NCI-H1417 (cell line): Measurements from ENCODE around the gene RAD51B.
"Not testable (repeated sequence)": the region's sequence is repeated elsewhere in the genome, so short reads cannot be mapped to it uniquely, and the experiment has no call there.

Experiments
- DNase-seq, 3 experiments: peaks; one replicate each; lab custom pipeline; 2025; lab: John Stamatoyannopoulos, UW

Gene RAD51B

GRCh38 chr14:68297039-68297438 is 477.5 kb downstream of the RAD51B start:
- no peak for DNase-seq

DNA sequence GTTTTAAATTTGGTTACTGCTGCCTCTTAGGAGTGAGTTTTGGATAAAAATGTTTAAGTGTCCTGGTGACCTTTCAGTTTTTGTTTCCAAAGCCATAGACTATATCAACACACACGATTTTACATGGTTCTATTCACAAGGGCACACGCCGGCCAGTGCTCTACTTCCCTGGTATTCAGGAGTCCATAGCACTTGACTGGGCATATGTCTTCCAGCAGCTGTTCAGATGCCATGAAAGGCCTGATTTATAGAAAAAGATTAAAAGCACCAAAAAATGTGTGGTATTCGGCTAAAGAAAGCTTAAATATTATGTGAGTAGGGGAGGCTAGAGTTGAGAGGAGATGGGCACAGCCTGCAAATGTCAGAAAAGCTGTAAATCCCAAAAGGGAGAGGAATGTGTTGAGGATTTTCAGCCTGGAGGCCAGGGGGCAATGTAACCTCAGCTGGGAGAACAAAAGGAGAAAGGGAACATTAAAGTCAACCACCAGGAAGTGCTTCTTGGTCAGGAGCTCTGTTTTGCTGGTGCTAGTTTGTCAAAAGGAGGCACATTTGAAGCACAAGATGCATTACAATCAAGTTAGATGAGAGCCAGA is 478.4 kb downstream of the RAD51B start:
- no peak for DNase-seq

DNA sequence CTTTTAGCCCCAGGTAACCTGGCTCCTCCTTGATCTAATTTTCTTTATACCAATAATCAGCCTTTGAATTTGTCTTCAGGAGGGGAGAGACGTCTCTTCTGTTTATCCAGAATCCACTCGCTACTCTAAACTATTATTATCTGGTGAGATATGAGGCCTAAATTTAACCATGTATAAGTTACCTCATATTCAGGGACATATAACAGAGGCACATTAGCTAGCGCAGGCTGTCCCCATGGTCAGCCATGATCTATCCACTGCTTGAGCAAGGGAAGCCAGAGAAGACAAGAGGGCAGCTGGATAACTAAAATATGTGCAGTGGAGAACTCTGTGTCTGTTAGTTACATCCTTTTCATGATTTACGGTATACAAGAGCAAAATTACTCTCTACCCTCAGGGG is 481.0 kb downstream of the RAD51B start:
- DNase-seq, result no peak

DNA sequence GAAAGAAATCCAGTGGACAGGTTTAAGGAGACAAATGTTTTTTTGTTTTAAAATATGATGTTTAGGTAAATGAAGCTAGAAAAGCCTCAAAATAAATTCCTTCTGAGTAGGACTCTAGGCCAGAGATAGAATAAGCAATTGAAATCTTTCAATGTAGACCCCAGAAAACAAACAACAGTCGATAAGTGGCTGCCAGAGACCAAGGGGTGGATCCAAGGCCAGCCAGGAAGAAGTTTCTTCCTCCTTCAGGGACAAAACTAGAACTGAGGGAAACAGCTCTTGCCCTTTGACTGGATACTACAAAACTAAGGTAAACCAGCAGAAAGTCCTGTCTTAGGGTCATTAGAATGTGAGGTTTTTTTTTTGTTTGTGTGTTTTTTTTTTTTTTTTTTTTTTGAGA is 481.6 kb downstream of the RAD51B start:
- no peak for DNase-seq

DNA sequence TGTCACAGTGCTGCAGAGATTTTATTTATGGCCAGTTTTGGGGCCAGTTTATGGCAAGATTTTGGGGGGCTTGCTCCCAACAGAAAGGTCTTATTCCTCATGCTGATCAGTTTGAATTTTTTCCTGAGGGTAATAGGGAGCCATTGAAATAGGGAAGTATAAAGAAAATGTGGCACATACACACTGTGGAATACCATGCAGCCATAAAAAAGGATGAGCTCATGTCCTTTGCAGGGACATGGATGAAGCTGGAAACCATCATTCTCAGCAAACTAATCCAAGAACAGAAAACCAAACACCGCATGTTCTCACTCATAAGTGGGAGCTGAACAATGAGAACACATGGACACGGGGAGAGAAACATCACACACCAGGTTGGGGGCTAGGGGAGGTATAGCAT is 483.4 kb downstream of the RAD51B start:
- DNase-seq, result not testable (repeated sequence)

- no peak for DNase-seq
Measured at GRCh38 chr14:68305738-68306137, 486.2 kb downstream of the RAD51B start.

GRCh38 chr14:68306265-68306933 is 486.8 kb downstream of the RAD51B start:
- DNase-seq, result no peak

DNA sequence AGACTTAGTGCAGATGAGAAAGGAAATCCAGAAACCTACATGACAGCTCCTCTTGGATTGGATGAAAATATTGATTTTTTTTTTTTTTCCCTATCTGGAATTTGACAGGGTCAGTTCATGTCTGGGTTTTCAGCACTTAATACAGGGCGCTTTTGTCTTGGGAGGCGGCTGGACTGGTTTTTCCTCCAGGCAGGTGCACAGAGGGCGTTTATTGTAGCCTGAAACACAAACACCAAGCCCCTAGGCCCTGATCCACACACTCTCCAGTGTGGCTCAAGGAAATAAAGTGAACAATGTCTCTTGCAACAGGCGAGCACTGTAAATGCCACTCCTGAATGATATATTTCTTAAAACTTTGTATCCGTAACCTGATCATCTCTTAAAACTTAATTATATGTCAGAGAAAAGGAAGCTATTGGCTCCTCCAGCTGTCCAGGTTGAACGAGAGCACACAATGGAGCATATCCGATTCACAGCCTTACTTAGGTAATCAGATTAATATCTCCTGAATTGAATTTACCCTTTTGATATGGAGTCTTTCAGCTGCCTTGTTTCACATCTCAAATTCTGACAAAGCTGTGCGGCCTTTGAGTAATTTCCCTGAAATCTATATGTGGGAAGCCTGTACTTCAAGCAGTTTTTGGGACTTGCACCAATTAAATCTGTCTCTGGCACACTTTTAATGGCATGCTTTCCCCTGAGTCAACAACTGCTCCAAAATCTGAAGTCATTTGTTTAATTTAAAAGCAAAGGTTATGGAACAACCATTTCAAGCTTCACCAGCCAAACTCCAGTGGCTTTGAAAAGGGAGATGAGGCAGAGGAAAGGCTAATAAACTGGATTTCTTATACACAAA is 487.6 kb downstream of the RAD51B start:
- DNase-seq, result peak; percentile 80 to 97 (median 84)

DNA sequence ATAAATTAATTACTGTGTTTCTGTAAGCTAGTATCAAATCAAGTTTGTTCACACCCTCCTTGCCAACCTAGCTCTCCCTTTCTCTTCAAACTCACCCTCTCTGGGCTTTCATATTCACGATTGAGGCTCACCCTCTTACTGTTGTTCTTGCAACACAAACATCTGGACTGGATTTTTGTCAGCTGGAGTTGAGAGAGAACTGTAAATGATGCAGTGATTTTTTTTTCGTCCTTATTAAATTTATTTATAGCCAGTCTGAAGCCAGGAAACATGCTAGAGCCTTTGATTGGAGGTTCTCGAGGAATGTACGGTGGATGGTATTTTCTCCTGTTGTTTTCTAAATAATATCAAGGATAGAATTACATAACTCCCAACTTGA is 488.2 kb downstream of the RAD51B start:
- peak in 2 of 3 experiments; percentile 65 to 80 for DNase-seq

DNA sequence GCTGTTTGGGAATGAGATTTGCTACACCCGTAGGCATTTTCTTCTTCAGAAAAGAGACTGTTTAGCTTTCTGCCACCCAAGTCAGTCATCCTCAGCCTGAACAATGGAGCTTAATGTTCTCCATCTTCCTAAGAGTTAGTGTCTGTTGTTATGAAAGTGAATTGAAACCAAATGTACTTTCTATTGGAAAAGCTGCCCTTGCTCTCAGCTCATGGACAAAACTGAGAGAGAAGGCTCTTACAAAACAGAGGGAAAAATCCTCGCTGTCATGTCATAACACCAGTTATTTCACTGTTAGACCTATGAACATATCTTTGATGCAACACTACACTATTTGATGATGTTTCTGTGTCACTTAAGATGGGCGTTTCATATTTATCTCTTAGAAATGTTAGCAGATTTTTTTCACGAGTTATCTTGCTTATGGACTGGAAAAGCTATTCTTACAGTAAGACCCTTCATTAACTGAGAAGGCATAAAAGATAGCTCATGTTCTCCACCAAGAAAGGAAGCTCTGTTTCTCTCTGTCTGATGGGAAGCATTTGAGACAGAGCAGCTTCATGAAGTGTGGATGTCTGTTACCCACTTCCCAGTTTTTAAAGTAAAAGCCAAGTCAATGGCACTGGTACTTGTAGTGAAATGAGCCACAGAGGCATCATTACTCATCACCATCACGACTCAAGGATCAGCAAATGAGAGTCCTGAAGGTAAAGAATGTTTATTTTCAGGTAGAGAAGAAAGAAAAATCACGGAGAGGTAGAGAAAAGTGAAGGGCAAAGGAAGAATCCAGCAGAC is 489.3 kb downstream of the RAD51B start:
- DNase-seq, result peak in 1 of 3 experiments; percentile 22

DNA sequence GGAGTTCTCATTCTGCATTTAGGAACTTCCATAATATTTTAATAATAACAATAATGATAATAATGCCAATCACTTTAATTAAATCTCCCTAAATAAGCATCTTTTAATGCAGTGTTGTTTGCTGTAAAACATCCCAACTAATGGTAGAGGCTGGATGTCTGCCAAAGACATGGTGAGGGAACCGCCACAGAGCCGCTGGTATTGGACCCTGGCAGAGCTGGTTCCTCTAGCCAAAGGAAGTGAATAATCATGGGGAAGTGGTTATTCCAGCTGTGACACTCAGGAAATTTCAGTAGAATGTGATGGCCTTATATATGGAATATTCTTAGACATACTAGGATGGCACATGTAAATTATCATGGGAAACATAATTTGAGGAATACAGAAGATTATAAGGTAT is 490.0 kb downstream of the RAD51B start:
- peak in 1 of 3 experiments; percentile 21 for DNase-seq

GRCh38 chr14:68312300-68312699 is 492.7 kb downstream of the RAD51B start:
- DNase-seq, result peak in 1 of 3 experiments; percentile 34

DNA sequence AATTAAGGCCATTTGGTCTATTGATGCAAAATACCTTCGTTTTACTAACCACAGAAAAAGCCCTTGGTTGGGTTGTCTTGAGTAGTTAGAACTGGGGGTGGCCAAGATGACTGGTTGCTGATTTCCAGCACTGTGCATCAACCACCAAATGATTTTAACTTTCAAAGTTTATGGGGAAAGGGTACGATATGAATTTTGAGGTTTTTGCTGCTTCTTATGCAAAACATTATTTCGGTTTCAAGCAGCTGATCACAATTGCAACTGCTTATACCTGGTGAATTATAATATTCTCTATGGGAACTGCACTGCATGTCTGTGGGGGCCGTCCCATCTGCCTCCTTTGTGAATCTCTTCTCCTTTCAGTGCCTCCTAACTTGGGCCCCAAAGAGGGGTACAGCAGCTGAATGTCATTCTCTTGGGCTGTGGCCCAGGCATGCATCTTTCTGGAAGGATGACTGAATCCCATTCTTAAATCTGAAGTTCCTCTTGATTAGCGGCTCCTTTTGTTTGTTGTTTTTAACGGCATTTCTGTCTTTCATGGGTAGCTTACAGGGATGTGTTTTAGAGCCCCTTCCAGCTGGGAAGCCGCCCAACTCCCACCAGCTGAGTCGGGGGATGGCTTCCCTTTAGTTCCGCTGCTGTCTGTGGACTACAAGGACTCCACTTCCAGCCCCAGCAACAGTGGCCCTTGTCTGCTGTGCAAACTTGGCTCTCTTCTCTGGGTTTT is 493.5 kb downstream of the RAD51B start:
- no peak for DNase-seq

DNA sequence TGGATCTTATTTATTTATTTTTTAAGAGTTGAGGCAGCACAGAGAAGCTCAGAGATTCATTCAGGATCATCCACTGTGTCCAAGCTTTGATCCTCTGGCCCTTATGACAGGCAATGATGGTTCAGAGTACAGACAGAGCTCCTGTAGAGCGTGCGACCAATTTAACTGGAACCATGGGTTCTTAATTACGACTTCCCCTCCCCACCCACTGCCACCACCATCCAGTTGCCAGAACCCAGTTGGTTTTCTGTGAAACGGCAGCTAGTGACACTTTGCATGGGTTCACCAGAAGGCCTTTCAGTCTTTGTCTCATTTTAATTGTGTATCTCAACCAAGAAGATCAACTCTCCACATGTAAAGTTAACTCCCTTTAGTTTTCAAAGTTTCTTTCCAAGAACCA is 495.1 kb downstream of the RAD51B start:
- no peak for DNase-seq

DNA sequence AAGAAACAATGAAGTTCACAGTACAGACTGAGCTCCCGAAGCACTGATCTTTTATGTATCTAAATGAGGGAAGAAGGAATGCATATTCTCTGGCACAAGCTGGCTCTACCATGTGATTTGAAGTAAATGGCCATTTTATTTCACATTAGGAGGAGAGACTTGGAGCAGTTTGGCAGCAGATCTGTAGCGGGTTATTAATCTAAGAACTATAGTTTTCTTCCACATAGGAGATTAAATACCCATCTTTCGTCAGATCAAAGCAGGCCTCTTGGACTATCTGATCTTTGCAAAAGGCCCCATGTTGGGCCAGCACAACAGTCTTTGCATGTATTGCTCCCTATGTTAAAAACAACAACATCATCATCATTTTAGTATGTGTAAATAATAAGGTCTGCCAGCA is 495.5 kb downstream of the RAD51B start:
- no peak for DNase-seq

DNA sequence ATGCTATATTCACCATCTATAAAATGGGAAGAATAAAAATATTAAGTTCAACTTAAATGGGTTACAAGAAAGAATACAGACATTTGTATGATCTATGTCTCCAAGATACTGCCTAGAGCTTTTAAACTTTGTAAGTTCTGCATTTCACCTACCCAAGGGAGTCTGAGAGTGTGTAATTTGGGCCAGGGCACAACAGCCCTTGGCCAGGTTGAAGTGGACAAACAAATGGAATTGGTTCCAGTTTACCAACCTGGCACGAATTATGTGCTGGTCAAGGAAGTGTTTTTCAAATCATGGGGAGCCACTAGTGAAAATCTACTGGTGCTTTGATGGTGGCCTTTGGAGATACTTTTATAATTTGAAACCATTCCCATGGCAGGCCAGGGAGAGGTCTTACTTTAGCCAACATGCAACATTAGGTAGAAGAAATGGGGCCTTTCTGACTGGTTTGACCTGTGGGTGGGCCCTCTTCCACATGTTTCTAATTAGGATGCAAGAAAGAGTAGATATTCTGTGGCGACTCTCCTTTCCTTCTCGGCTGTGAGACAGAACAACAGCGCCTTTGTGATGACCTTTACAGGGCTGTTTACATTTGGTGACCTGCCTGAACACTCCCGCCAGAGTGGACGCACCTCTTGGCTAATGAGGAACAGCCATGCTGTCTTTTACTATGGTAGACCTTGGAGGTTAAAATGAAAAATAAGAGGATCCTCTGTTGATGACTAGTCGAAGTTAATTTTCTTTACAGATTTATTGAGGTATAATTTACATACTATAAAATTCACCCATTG is 496.7 kb downstream of the RAD51B start:
- DNase-seq, result no peak

DNA sequence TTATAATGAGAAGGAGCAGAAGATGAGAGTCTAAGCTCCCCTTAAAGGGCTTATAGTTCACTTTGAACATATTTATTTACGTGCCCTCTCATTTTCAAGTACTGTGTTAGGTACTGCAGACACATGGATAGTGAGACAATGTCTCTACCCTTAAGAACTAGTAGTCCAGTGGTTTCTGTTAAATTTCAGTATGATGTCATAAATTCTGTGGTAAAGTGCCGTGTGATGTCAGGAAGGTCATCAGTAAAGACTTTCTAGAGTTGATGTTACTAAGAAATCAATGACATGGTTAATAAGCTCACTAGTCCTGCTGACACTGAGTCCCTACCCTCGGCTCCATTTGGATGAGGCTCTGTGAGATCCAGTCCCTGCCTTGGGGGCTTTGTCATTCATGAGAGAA is 497.7 kb downstream of the RAD51B start:
- no peak for DNase-seq

- no peak for DNase-seq
Measured at GRCh38 chr14:68318828-68319227, 499.2 kb downstream of the RAD51B start.

- no peak for DNase-seq
Measured at GRCh38 chr14:68320495-68320894, 500.9 kb downstream of the RAD51B start.

DNA sequence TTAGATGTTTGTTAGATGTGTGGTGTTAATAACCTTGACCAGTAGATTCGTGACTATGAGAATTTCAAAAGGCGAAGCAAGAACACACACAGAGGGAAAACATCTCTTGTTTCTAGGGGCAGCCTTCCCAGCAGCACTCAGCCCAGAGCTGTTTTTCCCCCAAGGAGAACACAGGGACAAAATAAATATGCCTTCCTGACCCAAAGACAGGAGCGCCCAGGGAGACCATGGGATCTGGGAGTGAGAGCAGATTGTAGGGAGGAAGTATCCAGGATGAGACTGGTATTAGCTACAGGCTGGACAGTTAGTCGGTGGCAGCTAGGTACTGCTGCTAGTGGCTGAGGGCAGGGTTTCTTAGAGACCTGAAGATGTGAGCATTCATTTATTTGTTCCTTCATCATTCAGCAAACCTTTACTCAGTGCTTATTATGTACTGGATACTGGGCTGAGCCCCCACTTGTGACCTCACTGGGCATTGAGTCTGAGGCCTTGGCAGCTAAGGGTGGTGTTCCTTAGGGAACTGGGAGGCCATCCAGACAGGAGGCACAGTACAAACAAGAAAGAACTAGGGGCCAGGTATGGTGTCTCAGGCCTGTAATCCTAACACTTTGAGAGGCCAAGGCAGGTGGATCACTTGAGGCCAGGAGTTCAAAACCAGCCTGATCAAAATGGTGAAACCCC is 503.5 kb downstream of the RAD51B start:
- no peak for DNase-seq
